ENCODE measurements around the gene OR1J4.

GRCh38 chr9:122526602-122527001, 7.7 kb downstream of the OR1J4 start:
- no peak for TF ChIP-seq EZH2 (IDR thresholded peaks at IDR 0.05; ENCODE audit: low read depth)
- TF ChIP-seq CTCF (conservative IDR thresholded peaks at IDR 0.05), result no peak

All from PC-9 (cell line).